Panc1 (cell line): ENCODE data around the gene PRR19. TPM values are rescaled to one million over a fixed set of nuclear protein-coding genes. Genes with fewer than 3 reads are reported as not detected.
A peak's percentile ranks its signal among the peaks of the same experiment; 100 is the strongest.

Experiments used
- ATAC-seq: fragments of 200-7000 bp; cut with Tn5 transposase; 2 replicates; pipeline ENCODE4 v1.9.1; 2020; ENCODE audit warnings: mild to moderate bottlenecking, moderate library complexity
- BruUV-seq: library from RNA; stranded (reverse); fragments of 400-500 nt; replicated peaks from 2 replicates; lab custom pipeline; 2021; lab: Mats Ljungman, UMichigan
- CTCF ChIA-PET: fragments of 300-600 bp; sonication (Branson Sonifier 250); formaldehyde crosslinking; loops from one replicate; lab custom pipeline; 2022; ENCODE audit warnings: antibody characterized with exemption; lab: Charles Lee
- POLR2A ChIA-PET: fragments of 300-600 bp; sonication (Branson Sonifier 250); formaldehyde crosslinking; loops from one replicate; lab custom pipeline; 2022; ENCODE audit warnings: antibody characterized with exemption; lab: Charles Lee
- DNase-seq: peaks from one replicate; pipeline ENCODE4 v3.0.0-alpha.2; 2010; ENCODE audit warnings: low read depth, low spot score
- H3K27ac ChIP-seq: 2 replicates; pipeline ENCODE4 v1.5.1; 2011; ENCODE audit warnings: mild to moderate bottlenecking, low read length, inconsistent platforms
- H3K27me3 ChIP-seq: fragments of 200-500 bp; sonication (Bioruptor generic); 2 replicates; pipeline ENCODE4 v1.6.0; 2014; ENCODE audit warnings: low read length, inconsistent platforms; ENCODE audit not compliant: control insufficient read depth, insufficient read depth
- H3K36me3 ChIP-seq: fragments of 200-500 bp; sonication (Bioruptor generic); 2 replicates; pipeline ENCODE4 v1.5.1; 2014; ENCODE audit warnings: inconsistent platforms, mild to moderate bottlenecking, low read length, moderate library complexity; ENCODE audit not compliant: control insufficient read depth, insufficient read depth
- H3K4me1 ChIP-seq: 2 replicates; pipeline ENCODE4 v1.5.1; 2011; ENCODE audit warnings: inconsistent platforms, mild to moderate bottlenecking, low read length, moderate library complexity; ENCODE audit not compliant: control insufficient read depth, insufficient read depth
- H3K4me3 ChIP-seq, 2 experiments: 2 replicates each; pipeline ENCODE4 v1.5.1; 2011 to 2012; ENCODE audit warnings: low read depth in 2 of 2, low read length in 2 of 2, mild to moderate bottlenecking in 2 of 2, inconsistent platforms in 1 of 2, moderate library complexity in 1 of 2
- H3K9me3 ChIP-seq: fragments of 200-500 bp; sonication (Bioruptor generic); 2 replicates; pipeline ENCODE4 v1.5.1; 2014; ENCODE audit warnings: low read depth, mild to moderate bottlenecking, inconsistent platforms, low read length, moderate library complexity; ENCODE audit not compliant: control insufficient read depth, insufficient read depth
- POLR2AphosphoS5 ChIP-seq: IDR thresholded peaks from 2 replicates; pipeline ENCODE4 v1.6.1; 2012; ENCODE audit warnings: mild to moderate bottlenecking, low read depth, low read length, moderate library complexity
- SIN3A ChIP-seq: IDR thresholded peaks from 2 replicates; pipeline ENCODE4 v1.6.1; 2012; ENCODE audit warnings: low read depth, mild to moderate bottlenecking, low read length, moderate library complexity, borderline replicate concordance; ENCODE audit not compliant: insufficient read depth
- TCF7L2 ChIP-seq: IDR thresholded peaks from 2 replicates; pipeline ENCODE4 v1.6.1; 2011; ENCODE audit warnings: mild to moderate bottlenecking, low read depth, low read length, inconsistent platforms
- in situ Hi-C: cut with HindIII; loops from 2 replicates; pipeline ENCODE4 v1.10.0; 2016; ENCODE audit warnings: low sequenced_read_pairs, low pct_unique_long_range_greater_than_20kb
- intact Hi-C: fragments of 100-400 bp; cut with micrococcal nuclease; formaldehyde crosslinking; loops from one replicate; pipeline ENCODE4 v1.10.0; 2022; ENCODE audit not compliant: unreplicated experiment
- total RNA-seq: library from RNA; stranded (reverse); gene quantifications from one replicate; pipeline ENCODE4 v1.2.1, GENCODE V29; 2021; ENCODE audit not compliant: unreplicated experiment
- TF ChIP-seq, protein P1 (sequence below): fragments of 450-650 bp; IDR thresholded peaks from 2 replicates; pipeline ENCODE4 v1.5.1; 2017; ENCODE audit warnings: mild to moderate bottlenecking
- TF ChIP-seq, protein P2 (sequence below), 2 experiments: IDR thresholded peaks; 2 replicates each; pipeline ENCODE4 v1.6.1; 2011 to 2012; ENCODE audit warnings: low read depth in 2 of 2, control low read depth in 1 of 2, low read length in 1 of 2, mild to moderate bottlenecking in 1 of 2, moderate library complexity in 1 of 2; ENCODE audit not compliant: insufficient read depth in 1 of 2

PRR19 gene
- total RNA-seq, 1 experiment from 2014 or later = 2.1 TPM

DNA sequence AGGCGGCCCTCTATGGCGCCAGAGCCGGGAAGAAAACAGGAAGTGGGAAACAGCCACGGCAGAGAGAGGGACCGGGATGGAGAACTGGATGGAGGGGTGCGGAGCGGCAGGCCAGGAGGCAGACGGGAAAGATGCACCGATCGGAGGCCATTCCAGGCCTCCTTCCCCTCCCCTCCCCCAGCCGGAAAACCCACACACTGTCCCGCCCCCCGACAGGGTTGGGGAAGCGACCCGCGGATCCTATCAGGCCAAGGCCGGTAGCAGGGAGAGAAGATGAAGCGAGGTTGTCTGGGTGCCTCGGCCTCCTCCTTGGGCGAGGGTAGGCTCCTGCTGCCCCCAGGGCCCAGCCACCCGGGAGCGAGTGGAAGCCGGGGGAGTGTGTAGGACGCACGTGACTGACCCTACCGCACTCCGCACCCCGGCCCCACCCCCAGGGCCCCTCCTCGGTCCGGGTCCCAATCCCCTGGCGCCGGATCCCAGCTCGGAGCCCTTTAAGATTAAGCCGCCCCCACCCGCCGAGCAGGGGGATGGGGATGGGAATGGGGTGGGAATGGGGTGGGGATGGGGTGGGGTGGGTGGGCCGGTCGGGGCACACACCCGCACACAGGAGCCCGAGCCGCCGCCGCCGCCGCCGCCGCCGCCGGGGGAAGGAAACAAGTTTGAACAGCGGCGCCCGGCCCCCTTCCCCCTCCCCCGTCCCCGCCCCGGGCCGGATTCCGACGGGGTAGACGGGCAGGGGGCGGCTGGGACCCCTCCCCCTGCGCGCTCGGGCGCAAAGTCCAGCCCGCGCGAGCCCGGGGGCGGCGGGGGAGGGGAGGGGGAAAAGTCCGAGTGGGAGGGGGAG, 48.5 kb upstream of the PRR19 start:
- in situ Hi-C loops (no loop called here), intact Hi-C loops (no loop called here)
- TF ChIP-seq TCF7L2 (no peak), POLR2AphosphoS5 (peak; percentile 38; the same call in 1 of the 2 replicates), SIN3A (0 out of 2 replicates have a peak, but pooled peaks have one; percentile 71)
- Histone ChIP-seq H3K4me1 (peaks cover 26% of the 10 kb centered on the region), H3K9me3 (no peaks in the 10 kb centered on the region), H3K4me3 (peak overlapping the region; percentile 72 to 82), H3K36me3 (no peaks in the 10 kb centered on the region; the same call in 1 of the 2 replicates), H3K27ac (peak overlapping the region; percentile 84), H3K27me3 (no peaks in the 10 kb centered on the region)
- ATAC-seq (peak; percentile 32), DNase-seq (no peak)
- no TSS peak for BruUV-seq
- CTCF ChIA-PET = no interaction called here
- POLR2A ChIA-PET = interaction anchor here (0.6 to 0.7 kb wide), 2 partner anchors 58 to 77 kb away, joined by 3 to 4 read pairs; no protein-coding TSS in a partner anchor

DNA sequence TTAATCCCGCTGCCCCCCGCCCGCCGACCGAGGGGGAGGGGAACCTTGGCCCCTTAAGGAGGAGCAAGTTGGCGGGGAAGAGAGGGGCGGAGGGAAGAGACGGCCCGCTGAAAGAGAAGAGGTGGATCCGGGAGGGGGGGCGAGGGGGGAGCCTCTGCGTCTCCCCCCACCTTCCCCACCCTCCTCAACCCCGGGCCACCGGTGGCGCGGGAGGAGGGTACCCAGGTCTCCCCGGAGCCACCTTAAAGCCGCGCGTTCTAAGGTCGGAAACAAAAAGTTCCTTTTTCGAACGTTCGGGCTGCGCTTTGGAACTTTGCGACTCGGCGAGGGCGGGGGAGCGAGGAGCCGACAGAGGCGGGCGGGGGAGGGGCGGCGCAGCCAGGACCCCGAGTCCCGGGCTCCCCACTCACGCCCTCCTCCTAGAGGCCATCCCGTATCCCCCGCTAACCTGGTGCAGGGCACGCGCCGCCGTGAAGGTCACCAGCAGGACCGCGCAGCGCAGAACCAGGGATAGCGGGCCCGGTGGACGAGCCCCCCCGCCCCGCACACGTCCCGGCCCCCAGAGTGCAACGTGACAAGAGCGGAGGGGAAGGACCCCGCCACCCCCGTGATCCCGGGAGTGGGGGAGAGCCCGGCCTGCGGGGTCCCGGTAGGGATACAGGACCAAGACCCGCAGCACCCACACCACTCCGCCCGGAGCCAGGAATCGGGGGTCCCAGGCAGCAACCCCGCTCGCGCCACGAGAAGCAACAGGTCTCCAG, 47.7 kb upstream of the PRR19 start:
- peak; percentile 46 for ATAC-seq
- no peaks in the 10 kb centered on the region for H3K27me3 ChIP-seq
- TF ChIP-seq, protein P1, sequence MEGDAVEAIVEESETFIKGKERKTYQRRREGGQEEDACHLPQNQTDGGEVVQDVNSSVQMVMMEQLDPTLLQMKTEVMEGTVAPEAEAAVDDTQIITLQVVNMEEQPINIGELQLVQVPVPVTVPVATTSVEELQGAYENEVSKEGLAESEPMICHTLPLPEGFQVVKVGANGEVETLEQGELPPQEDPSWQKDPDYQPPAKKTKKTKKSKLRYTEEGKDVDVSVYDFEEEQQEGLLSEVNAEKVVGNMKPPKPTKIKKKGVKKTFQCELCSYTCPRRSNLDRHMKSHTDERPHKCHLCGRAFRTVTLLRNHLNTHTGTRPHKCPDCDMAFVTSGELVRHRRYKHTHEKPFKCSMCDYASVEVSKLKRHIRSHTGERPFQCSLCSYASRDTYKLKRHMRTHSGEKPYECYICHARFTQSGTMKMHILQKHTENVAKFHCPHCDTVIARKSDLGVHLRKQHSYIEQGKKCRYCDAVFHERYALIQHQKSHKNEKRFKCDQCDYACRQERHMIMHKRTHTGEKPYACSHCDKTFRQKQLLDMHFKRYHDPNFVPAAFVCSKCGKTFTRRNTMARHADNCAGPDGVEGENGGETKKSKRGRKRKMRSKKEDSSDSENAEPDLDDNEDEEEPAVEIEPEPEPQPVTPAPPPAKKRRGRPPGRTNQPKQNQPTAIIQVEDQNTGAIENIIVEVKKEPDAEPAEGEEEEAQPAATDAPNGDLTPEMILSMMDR = no peak
- TF ChIP-seq SIN3A (no peak; the same call in 1 of the 2 replicates), POLR2AphosphoS5 (no peak; the same call in 1 of the 2 replicates), TCF7L2 (no peak)
- TF ChIP-seq, protein P2, sequence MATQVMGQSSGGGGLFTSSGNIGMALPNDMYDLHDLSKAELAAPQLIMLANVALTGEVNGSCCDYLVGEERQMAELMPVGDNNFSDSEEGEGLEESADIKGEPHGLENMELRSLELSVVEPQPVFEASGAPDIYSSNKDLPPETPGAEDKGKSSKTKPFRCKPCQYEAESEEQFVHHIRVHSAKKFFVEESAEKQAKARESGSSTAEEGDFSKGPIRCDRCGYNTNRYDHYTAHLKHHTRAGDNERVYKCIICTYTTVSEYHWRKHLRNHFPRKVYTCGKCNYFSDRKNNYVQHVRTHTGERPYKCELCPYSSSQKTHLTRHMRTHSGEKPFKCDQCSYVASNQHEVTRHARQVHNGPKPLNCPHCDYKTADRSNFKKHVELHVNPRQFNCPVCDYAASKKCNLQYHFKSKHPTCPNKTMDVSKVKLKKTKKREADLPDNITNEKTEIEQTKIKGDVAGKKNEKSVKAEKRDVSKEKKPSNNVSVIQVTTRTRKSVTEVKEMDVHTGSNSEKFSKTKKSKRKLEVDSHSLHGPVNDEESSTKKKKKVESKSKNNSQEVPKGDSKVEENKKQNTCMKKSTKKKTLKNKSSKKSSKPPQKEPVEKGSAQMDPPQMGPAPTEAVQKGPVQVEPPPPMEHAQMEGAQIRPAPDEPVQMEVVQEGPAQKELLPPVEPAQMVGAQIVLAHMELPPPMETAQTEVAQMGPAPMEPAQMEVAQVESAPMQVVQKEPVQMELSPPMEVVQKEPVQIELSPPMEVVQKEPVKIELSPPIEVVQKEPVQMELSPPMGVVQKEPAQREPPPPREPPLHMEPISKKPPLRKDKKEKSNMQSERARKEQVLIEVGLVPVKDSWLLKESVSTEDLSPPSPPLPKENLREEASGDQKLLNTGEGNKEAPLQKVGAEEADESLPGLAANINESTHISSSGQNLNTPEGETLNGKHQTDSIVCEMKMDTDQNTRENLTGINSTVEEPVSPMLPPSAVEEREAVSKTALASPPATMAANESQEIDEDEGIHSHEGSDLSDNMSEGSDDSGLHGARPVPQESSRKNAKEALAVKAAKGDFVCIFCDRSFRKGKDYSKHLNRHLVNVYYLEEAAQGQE (IDR thresholded peaks at IDR 0.05; ENCODE audit: insufficient read depth in 1 of 2, low read depth in 2 of 2, low read length in 1 of 2) = no peak
- H3K4me1 ChIP-seq = peaks cover 24% of the 10 kb centered on the region
- H3K9me3 ChIP-seq = no peaks in the 10 kb centered on the region
- H3K4me3 ChIP-seq = peak overlapping the region; percentile 72 to 82
- peak overlapping the region; percentile 70 for H3K27ac ChIP-seq
- H3K36me3 ChIP-seq = no peaks in the 10 kb centered on the region; the same call in 1 of the 2 replicates
- ChIA-PET POLR2A (no interaction called here), CTCF (no interaction called here)
- in situ Hi-C loops (no loop called here), intact Hi-C loops (no loop called here)
- DNase-seq = no peak
- TSS peak; percentile 79 for BruUV-seq
